Measurements from ENCODE around the gene TNFAIP8L2. TPM values are rescaled to one million over a fixed set of nuclear protein-coding genes. Genes with fewer than 3 reads are reported as not detected.
"Not testable (repeated sequence)": the region's sequence is repeated elsewhere in the genome, so short reads cannot be mapped to it uniquely, and the experiment has no call there.

TNFAIP8L2 gene
- total RNA-seq, 1 donor: not detected

- TF ChIP-seq, protein P1, sequence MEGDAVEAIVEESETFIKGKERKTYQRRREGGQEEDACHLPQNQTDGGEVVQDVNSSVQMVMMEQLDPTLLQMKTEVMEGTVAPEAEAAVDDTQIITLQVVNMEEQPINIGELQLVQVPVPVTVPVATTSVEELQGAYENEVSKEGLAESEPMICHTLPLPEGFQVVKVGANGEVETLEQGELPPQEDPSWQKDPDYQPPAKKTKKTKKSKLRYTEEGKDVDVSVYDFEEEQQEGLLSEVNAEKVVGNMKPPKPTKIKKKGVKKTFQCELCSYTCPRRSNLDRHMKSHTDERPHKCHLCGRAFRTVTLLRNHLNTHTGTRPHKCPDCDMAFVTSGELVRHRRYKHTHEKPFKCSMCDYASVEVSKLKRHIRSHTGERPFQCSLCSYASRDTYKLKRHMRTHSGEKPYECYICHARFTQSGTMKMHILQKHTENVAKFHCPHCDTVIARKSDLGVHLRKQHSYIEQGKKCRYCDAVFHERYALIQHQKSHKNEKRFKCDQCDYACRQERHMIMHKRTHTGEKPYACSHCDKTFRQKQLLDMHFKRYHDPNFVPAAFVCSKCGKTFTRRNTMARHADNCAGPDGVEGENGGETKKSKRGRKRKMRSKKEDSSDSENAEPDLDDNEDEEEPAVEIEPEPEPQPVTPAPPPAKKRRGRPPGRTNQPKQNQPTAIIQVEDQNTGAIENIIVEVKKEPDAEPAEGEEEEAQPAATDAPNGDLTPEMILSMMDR (IDR thresholded peaks at IDR 0.05; ENCODE audit: insufficient read depth, low read length): no peak
- no peak for DNase-seq (ENCODE audit: low read depth)
- no peak overlapping the region for H3K4me3 ChIP-seq (ENCODE audit: low read depth, low read length)
These were observed 27.8 kb downstream of the TNFAIP8L2 start for GRCh38 chr1:151184211-151184610.

DNA sequence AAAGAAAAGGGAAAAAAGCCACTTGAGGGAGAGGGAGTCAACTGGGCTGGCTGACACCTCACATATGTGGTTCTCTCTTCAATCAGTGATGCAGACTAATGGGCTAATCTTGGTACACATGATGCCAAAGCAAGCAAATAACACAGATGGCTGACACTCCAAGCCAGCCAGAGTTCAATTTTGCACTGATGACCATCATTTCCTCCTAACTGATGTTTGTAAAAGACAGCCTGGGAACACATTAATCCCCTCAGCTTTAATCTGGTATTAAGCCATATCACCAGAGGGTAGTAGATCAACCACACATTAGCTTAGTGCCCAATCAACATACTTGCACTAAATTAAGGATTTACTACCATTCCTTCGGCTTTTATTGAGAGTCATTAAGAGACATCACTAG, 30.8 kb downstream of the TNFAIP8L2 start:
- H3K4me3 ChIP-seq (ENCODE audit: low read depth, low read length): no peak overlapping the region
- TF ChIP-seq, protein P1 (IDR thresholded peaks at IDR 0.05; ENCODE audit: insufficient read depth, low read length): no peak
- DNase-seq (ENCODE audit: low read depth): no peak

DNA sequence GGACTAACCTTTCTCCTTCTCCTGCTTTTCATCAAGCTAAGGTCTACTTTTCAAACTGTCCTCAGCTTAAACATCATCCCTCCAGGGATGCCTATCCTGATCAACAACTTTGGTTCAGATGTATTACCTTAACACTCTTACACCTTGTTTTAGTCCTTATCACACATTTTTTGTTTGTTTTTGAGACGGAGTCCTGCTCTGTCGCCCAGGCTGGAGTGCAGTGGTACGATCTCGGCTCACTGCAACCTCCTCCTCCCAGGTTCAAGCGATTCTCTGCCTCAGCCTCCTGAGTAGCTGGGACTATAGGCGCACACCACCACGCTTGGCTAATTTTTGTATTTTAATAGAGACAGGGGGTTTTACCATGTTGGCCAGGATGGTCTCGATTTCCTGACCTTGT, 32.2 kb downstream of the TNFAIP8L2 start:
- DNase-seq (ENCODE audit: low read depth): not testable (repeated sequence)

DNA sequence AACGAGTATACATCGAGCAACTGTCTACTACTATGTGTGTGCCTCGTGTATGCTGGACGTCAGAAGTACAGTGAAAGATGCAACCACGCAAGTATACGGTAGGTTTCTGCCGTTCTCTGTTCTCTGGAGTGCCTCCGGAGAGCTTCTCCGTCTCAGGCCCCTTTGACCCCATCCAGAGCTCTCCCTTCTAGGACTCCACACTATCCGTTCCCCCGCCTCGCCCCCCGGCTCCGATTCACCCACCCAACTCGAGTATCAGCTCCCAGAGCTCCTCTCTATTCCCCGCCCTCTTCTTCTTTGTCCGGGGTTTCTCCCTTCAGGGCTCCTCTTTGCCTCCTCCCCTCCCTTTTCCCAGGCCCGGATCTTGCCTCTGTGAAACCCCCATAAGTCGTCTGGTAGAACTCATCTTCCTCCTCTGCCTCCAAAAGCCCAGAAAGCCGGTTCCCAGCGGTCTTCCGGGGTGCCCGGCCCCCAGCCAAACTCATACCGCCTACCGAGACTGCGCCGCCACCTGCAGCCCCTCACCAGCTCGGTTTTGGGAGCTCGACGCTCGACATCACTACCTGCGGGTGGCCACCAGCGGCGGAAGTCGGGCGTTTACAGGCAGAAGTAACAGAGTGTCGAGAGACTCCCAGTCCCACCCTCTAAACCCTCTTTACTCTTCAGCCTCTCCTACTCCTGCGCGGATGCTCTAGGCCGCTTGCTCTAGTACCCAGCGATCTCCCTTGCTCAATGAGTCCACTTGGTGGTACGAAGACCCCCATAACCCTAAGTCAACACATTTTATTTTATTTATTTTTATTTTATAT, 33.4 kb downstream of the TNFAIP8L2 start, which contains the start of gene VPS72:
Gene VPS72, minus strand, starts transcription at position 561 of the 809 bp plus-strand sequence. Its CDS starts 76 bp downstream, at position 485.
- TF ChIP-seq, protein P1 (IDR thresholded peaks at IDR 0.05; ENCODE audit: insufficient read depth, low read length): no peak
- peak; percentile 87 for DNase-seq (ENCODE audit: low read depth)
- peak within 1 kb of the TSS; percentile 88 for H3K4me3 ChIP-seq (ENCODE audit: low read depth, low read length)

More for the DNA sequence above, 32.2 kb downstream of the TNFAIP8L2 start:
- peak overlapping the region; percentile 88 for H3K4me3 ChIP-seq (ENCODE audit: low read depth, low read length)

DNA sequence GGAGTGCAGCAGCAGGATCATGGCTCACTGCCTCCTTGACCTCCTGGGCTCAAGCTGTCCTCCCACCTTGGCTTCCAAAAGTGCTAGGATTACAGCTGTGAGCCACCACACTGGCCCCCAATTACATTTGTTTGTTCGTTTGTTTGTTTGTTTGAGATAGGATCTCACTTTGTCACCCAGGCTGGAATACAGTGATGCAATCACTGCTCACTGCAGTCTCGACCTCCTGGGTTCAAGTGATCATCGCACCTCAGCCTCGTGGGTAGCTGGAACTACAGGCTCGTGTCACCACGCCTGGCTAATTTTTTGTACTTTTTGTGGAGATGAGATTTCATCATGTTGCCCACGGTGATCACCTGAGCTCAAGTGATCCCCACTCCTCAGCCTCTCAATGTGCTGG, 35.6 kb downstream of the TNFAIP8L2 start:
- TF ChIP-seq, protein P1 (IDR thresholded peaks at IDR 0.05; ENCODE audit: insufficient read depth, low read length): no peak
- no peak overlapping the region for H3K4me3 ChIP-seq (ENCODE audit: low read depth, low read length)
- DNase-seq (ENCODE audit: low read depth): no peak

- TF ChIP-seq, protein P1 (IDR thresholded peaks at IDR 0.05; ENCODE audit: insufficient read depth, low read length): no peak
- DNase-seq (ENCODE audit: low read depth): no peak
- no peak overlapping the region for H3K4me3 ChIP-seq (ENCODE audit: low read depth, low read length)
These were observed 36.9 kb downstream of the TNFAIP8L2 start for GRCh38 chr1:151193304-151193703.

DNA sequence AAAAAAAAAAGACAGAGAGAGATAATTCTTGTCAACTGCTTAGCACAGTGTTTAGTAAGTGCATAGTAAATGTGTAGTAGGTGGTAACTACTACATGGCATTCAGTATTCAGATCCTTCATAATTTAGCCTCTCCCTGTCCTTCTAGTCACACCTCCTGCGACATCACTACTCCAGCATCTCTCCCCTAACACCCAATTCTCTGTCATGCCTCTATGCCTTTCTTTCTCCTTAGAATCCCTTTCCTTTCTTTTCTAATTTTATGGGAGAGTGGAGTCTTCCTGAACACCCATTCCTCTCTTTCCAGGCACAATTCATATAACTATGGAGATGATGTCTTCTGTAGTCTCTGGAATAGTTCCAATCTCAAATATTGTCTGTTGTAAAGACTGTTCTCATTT, 37.4 kb downstream of the TNFAIP8L2 start:
- TF ChIP-seq, protein P1 (IDR thresholded peaks at IDR 0.05; ENCODE audit: insufficient read depth, low read length): no peak
- no peak overlapping the region for H3K4me3 ChIP-seq (ENCODE audit: low read depth, low read length)
- no peak for DNase-seq (ENCODE audit: low read depth)

DNA sequence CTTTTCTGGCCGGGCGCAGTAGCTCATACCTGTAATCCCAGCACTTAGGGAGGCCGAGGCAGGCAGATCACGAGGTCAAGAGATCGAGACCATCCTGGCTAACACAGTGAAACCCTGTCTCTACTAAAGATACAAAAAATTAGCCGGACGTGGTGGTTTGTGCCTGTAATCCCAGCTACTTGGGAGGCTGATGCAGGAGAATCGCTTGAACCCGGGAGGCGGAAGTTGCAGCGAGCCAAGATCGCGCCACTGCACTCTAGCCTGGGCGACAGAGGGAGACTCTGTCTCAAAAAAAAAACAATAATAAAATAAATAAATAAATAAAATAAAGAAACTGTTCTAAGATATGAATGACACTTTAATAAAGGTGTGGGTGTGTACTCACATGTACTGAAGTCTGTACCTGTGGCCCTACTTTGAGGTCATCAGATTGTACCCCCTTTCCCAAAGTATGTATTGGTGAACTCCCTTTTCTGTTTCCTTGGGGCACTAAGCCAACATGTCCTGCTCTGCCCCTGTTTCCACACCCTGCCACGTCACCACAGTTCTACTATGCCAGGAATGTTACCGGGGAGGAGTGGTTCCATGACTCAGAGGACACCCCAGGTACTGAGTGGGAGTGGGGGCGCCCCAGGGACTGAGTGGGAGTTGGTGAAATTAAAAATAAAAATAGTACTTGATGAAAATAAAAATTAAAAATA, 38.6 kb downstream of the TNFAIP8L2 start:
- peak; percentile 91 for DNase-seq (ENCODE audit: low read depth)
- not testable (repeated sequence) for H3K4me3 ChIP-seq (ENCODE audit: low read depth, low read length)
